CD14-positive monocyte (primary cell): ENCODE results near the gene TNS4. TPM values are rescaled to one million over a fixed set of nuclear protein-coding genes. Genes with fewer than 3 reads are reported as not detected.

Experiments used
- DNase-seq, 3 donors: peaks; one replicate each; pipeline ENCODE4 v3.0.0-alpha.2; 2011 to 2022
- H2AFZ ChIP-seq: 2 replicates; pipeline ENCODE4 v1.6.0; 2012; ENCODE audit warnings: mild to moderate bottlenecking, low read depth, low read length, inconsistent platforms; ENCODE audit not compliant: insufficient read depth, poor library complexity, severe bottlenecking
- H3K27ac ChIP-seq, 2 donors: 1 replicate in 1 of 2; 2 replicates in 1 of 2; pipeline ENCODE4 v1.5.1; 2012 to 2013; ENCODE audit warnings: low read length in 2 of 2, control low read depth in 1 of 2, inconsistent platforms in 1 of 2, low read depth in 1 of 2, mild to moderate bottlenecking in 1 of 2
- H3K27me3 ChIP-seq, 2 donors: one replicate each; pipeline versions ENCODE4 v1.6.0 to v1.6.1; 2011 to 2013; ENCODE audit warnings: low read length in 2 of 2; ENCODE audit not compliant: control insufficient read depth in 2 of 2, insufficient read depth in 2 of 2
- H3K36me3 ChIP-seq, 2 donors: replicated peaks in 1 of 2; 1 replicate in 1 of 2; 2 replicates in 1 of 2; pipeline versions ENCODE4 v1.5.1 to v1.6.1; 2012 to 2013; ENCODE audit warnings: low read length in 2 of 2, control low read depth in 1 of 2, inconsistent platforms in 1 of 2, mild to moderate bottlenecking in 1 of 2; ENCODE audit not compliant: insufficient read depth in 2 of 2, control insufficient read depth in 1 of 2
- H3K4me1 ChIP-seq, 2 donors: 1 replicate in 1 of 2; 2 replicates in 1 of 2; pipeline versions ENCODE4 v1.5.1 to v1.6.1; 2012 to 2013; ENCODE audit warnings: low read length in 2 of 2, control low read depth in 1 of 2, inconsistent platforms in 1 of 2, mild to moderate bottlenecking in 1 of 2, moderate library complexity in 1 of 2; ENCODE audit not compliant: insufficient read depth in 2 of 2, control insufficient read depth in 1 of 2
- H3K4me2 ChIP-seq: replicated peaks from 2 replicates; pipeline ENCODE3; 2012; ENCODE audit warnings: low read length, moderate library complexity, mild to moderate bottlenecking; ENCODE audit not compliant: poor library complexity, severe bottlenecking; ENCODE audit errors: extremely low read depth
- H3K4me3 ChIP-seq, 3 experiments: fragments of 200-600 bp in 1 of 3; sonication (generic) in 1 of 3; replicated peaks in 1 of 3; 1 replicate in 2 of 3; 2 replicates in 1 of 3; pipeline ENCODE4 v1.5.1; 2011 to 2013; ENCODE audit warnings: low read length in 3 of 3, mild to moderate bottlenecking in 3 of 3, control low read depth in 2 of 3, low read depth in 2 of 3, inconsistent platforms in 1 of 3, moderate library complexity in 1 of 3
- H3K79me2 ChIP-seq: 2 replicates; pipeline ENCODE4 v1.6.0; 2012; ENCODE audit warnings: mild to moderate bottlenecking, control low read depth, inconsistent platforms, low read length, moderate library complexity; ENCODE audit not compliant: insufficient read depth
- H3K9ac ChIP-seq: 2 replicates; pipeline ENCODE4 v1.6.0; 2017; ENCODE audit warnings: low read length, mild to moderate bottlenecking; ENCODE audit not compliant: insufficient read depth, poor library complexity, severe bottlenecking
- H3K9me3 ChIP-seq, 2 donors: replicated peaks in 1 of 2; 1 replicate in 1 of 2; 2 replicates in 1 of 2; pipeline versions ENCODE4 v1.5.1 to v1.6.1; 2012 to 2013; ENCODE audit warnings: low read length in 2 of 2, control low read depth in 1 of 2; ENCODE audit not compliant: control insufficient read depth in 1 of 2, insufficient read depth in 1 of 2
- H4K20me1 ChIP-seq: 2 replicates; pipeline ENCODE4 v1.6.0; 2012; ENCODE audit warnings: mild to moderate bottlenecking, low read length, control low read depth, moderate library complexity; ENCODE audit not compliant: insufficient read depth
- H3K27ac Mint-ChIP-seq, 7 donors: one replicate each; pipeline ENCODE4 v1.8.0; 2020; ENCODE audit warnings: mild to moderate bottlenecking in 7 of 7, mixed read lengths in 7 of 7, moderate library complexity in 6 of 7, inconsistent platforms in 2 of 7
- H3K27me3 Mint-ChIP-seq, 3 donors: one replicate each; pipeline ENCODE4 v1.8.0; 2021 to 2022; ENCODE audit warnings: low read depth in 3 of 3, mild to moderate bottlenecking in 3 of 3, mixed read lengths in 3 of 3, moderate library complexity in 3 of 3, inconsistent platforms in 1 of 3
- H3K36me3 Mint-ChIP-seq, 2 donors: one replicate each; pipeline ENCODE4 v1.8.0; 2020; ENCODE audit warnings: mixed read lengths in 2 of 2, inconsistent platforms in 1 of 2, mild to moderate bottlenecking in 1 of 2
- H3K4me1 Mint-ChIP-seq: one replicate; pipeline ENCODE4 v1.8.0; 2020; ENCODE audit warnings: mild to moderate bottlenecking, mixed read lengths
- H3K4me3 Mint-ChIP-seq, 2 donors: one replicate each; pipeline ENCODE4 v1.8.0; 2020; ENCODE audit warnings: mild to moderate bottlenecking in 2 of 2, mixed read lengths in 2 of 2, moderate library complexity in 1 of 2
- H3K9me3 Mint-ChIP-seq, 7 donors: one replicate each; pipeline ENCODE4 v1.8.0; 2020 to 2022; ENCODE audit warnings: mixed read lengths in 7 of 7, mild to moderate bottlenecking in 6 of 7, moderate library complexity in 6 of 7, inconsistent platforms in 2 of 7
- WGBS: methylation state at CpG from one replicate; pipeline ENCODE4 v1.1.5; 2013; ENCODE audit warnings: missing lambda C conversion rate; ENCODE audit not compliant: insufficient coverage; 5-methylcytosine and 5-hydroxymethylcytosine counted together
- intact Hi-C, 2 donors: fragments of 100-400 bp; cut with micrococcal nuclease; formaldehyde crosslinking; loops; one replicate each; pipeline versions ENCODE4 v1.15.0 to v1.15.1; 2023
- polyA plus RNA-seq, 3 donors: library from polyadenylated mRNA; depleted of rRNA in 1 of 3; unstranded in 2 of 3; stranded (reverse) in 1 of 3; fragments of 300-500 nt in 2 of 3; fragments of >200 nt in 1 of 3; fragmentation: Illumina TruSeq in 2 of 3; gene quantifications; 1 replicate in 2 of 3; 2 replicates in 1 of 3; pipeline ENCODE4 v1.2.3, GENCODE V29; 2012 to 2021
- TF ChIP-seq, protein P1 (sequence below): fragments of 200-600 bp; IDR thresholded peaks from one replicate; pipeline ENCODE4 v1.8.0; 2022; ENCODE audit warnings: antibody characterized with exemption, mild to moderate bottlenecking

Gene TNS4
- polyA plus RNA-seq, 3 donors: not detected

- Mint-ChIP-seq H3K27me3 (peaks cover 31 to 58% (median 41%) of the 10 kb centered on the region in 3 donors), H3K4me1 (no peaks in the 10 kb centered on the region), H3K36me3 (no peaks in the 10 kb centered on the region), H3K4me3 (no peak overlapping the region), H3K9me3 (peaks cover 0 to 5% (median 0%) of the 10 kb centered on the region in 7 donors), H3K27ac (peak overlapping the region in 1 of 7 donors; percentile 40)
- intact Hi-C loops: no loop called here
- Histone ChIP-seq H3K4me1 (no peaks in the 10 kb centered on the region), H3K27me3 (peaks cover 5 to 20% of the 10 kb centered on the region in 2 donors), H3K9me3 (no peaks in the 10 kb centered on the region), H3K36me3 (no peaks in the 10 kb centered on the region), H3K27ac (no peak overlapping the region), H4K20me1 (no peaks in the 10 kb centered on the region), H2AFZ (no peak overlapping the region), H3K79me2 (no peaks in the 10 kb centered on the region), H3K4me2 (no peak overlapping the region), H3K9ac (no peak overlapping the region), H3K4me3 (no peak overlapping the region)
- DNase-seq: no peak
- 88% methylated on average over 2 of the region's 2 CpGs for WGBS
- TF ChIP-seq, protein P1, sequence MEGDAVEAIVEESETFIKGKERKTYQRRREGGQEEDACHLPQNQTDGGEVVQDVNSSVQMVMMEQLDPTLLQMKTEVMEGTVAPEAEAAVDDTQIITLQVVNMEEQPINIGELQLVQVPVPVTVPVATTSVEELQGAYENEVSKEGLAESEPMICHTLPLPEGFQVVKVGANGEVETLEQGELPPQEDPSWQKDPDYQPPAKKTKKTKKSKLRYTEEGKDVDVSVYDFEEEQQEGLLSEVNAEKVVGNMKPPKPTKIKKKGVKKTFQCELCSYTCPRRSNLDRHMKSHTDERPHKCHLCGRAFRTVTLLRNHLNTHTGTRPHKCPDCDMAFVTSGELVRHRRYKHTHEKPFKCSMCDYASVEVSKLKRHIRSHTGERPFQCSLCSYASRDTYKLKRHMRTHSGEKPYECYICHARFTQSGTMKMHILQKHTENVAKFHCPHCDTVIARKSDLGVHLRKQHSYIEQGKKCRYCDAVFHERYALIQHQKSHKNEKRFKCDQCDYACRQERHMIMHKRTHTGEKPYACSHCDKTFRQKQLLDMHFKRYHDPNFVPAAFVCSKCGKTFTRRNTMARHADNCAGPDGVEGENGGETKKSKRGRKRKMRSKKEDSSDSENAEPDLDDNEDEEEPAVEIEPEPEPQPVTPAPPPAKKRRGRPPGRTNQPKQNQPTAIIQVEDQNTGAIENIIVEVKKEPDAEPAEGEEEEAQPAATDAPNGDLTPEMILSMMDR: no peak
Observed at GRCh38 chr17:40497695-40498094, 3.7 kb downstream of the TNS4 start.

GRCh38 chr17:40496634-40497420 lies 4.6 kb downstream of the TNS4 start:
- H3K79me2 ChIP-seq: no peaks in the 10 kb centered on the region

More at GRCh38 chr17:40496634-40497420, 4.6 kb downstream of the TNS4 start:
- Mint-ChIP-seq H3K36me3 (no peaks in the 10 kb centered on the region), H3K4me1 (no peaks in the 10 kb centered on the region), H3K4me3 (no peak overlapping the region), H3K9me3 (peaks cover 0 to 5% (median 0%) of the 10 kb centered on the region in 7 donors), H3K27me3 (peaks cover 30 to 54% (median 38%) of the 10 kb centered on the region in 3 donors), H3K27ac (peak overlapping the region in 1 of 7 donors; percentile 21)
- no peak overlapping the region for H2AFZ ChIP-seq
- H3K36me3 ChIP-seq: no peaks in the 10 kb centered on the region
- 98% methylated on average over 5 of the region's 9 CpGs for WGBS
- no peaks in the 10 kb centered on the region for H4K20me1 ChIP-seq
- H3K4me1 ChIP-seq: no peaks in the 10 kb centered on the region
- intact Hi-C loops: no loop called here
- H3K9me3 ChIP-seq: no peaks in the 10 kb centered on the region
- no peak for DNase-seq
- peaks cover 5 to 20% of the 10 kb centered on the region in 2 donors for H3K27me3 ChIP-seq
- H3K27ac ChIP-seq: no peak overlapping the region
- TF ChIP-seq, protein P1: no peak
- no peak overlapping the region for H3K9ac ChIP-seq
- no peak overlapping the region for H3K4me2 ChIP-seq
- H3K4me3 ChIP-seq: no peak overlapping the region
